GM12864 (cell line): Measurements from ENCODE around the gene NOS3.

Experiments
- DNase-seq: peaks from one replicate; pipeline ENCODE4 v3.0.0-alpha.2; 2011; ENCODE audit warnings: low read depth
- H3K4me3 ChIP-seq: 2 replicates; pipeline ENCODE4 v1.5.1; 2011; ENCODE audit warnings: mild to moderate bottlenecking, low read depth, low read length, control low read depth
- CTCF ChIP-seq: IDR thresholded peaks from 2 replicates; pipeline ENCODE4 v1.5.1; 2011; ENCODE audit warnings: low read depth, mild to moderate bottlenecking, moderate library complexity, low read length, control low read depth, inconsistent platforms; ENCODE audit errors: missing control alignments

NOS3 gene

GRCh38 chr7:150982351-150982750 is 8.5 kb upstream of the NOS3 start:
- DNase-seq: no peak
- H3K4me3 ChIP-seq: no peak overlapping the region
- TF ChIP-seq CTCF: no peak

- no peak for TF ChIP-seq CTCF
- H3K4me3 ChIP-seq: no peak overlapping the region
- no peak for DNase-seq
Measured at GRCh38 chr7:150983893-150984368, 6.9 kb upstream of the NOS3 start.

GRCh38 chr7:150986099-150986512 is 4.7 kb upstream of the NOS3 start:
- H3K4me3 ChIP-seq: no peak overlapping the region
- TF ChIP-seq CTCF: peak; percentile 84
- DNase-seq: no peak

- DNase-seq: no peak
- H3K4me3 ChIP-seq: no peak overlapping the region
- TF ChIP-seq CTCF: no peak
Measured at GRCh38 chr7:150986556-150986955, 4.3 kb upstream of the NOS3 start.

- no peak overlapping the region for H3K4me3 ChIP-seq
- peak; percentile 78 for TF ChIP-seq CTCF
- DNase-seq: no peak
Measured at GRCh38 chr7:150988230-150989226, 2.3 kb upstream of the NOS3 start.

- no peak for TF ChIP-seq CTCF
- no peak for DNase-seq
- no peak overlapping the region for H3K4me3 ChIP-seq
Measured at GRCh38 chr7:150989456-150989855, 1.4 kb upstream of the NOS3 start.
